HEK293T (cell line): ENCODE results near the gene KAT14.

Source experiments
- CTCF ChIA-PET: fragments of 350-600 bp; formaldehyde crosslinking; extraction: SDS; loops from one replicate; lab custom pipeline; 2021; ENCODE audit warnings: antibody characterized with exemption, inconsistent platforms; lab: Yijun Ruan, JAX
- POLR2A ChIA-PET: fragments of 350-600 bp; formaldehyde crosslinking; extraction: SDS; loops from one replicate; lab custom pipeline; 2020; ENCODE audit warnings: antibody characterized with exemption, inconsistent platforms; lab: Yijun Ruan, JAX
- DNase-seq: peaks from one replicate; pipeline ENCODE4 v3.0.0; 2012; ENCODE audit warnings: mixed read lengths; ENCODE audit errors: extremely low spot score
- ARNT ChIP-seq: fragments of 450-650 bp; IDR thresholded peaks from 2 replicates; pipeline ENCODE4 v1.6.1; 2017; ENCODE audit warnings: mild to moderate bottlenecking
- BHLHE40 ChIP-seq: fragments of 450-650 bp; IDR thresholded peaks from 2 replicates; pipeline ENCODE4 v1.6.1; 2016; ENCODE audit warnings: mild to moderate bottlenecking, moderate library complexity, borderline replicate concordance
- CTBP1 ChIP-seq: fragments of 450-650 bp; IDR thresholded peaks from 2 replicates; pipeline ENCODE4 v1.6.1; 2016; ENCODE audit warnings: borderline replicate concordance
- ELF4 ChIP-seq: fragments of 450-650 bp; IDR thresholded peaks from 2 replicates; pipeline ENCODE4 v1.6.1; 2017; ENCODE audit warnings: antibody characterized with exemption
- FOXA1 ChIP-seq: fragments of 450-650 bp; IDR thresholded peaks from 2 replicates; pipeline ENCODE4 v1.6.1; 2016; ENCODE audit warnings: mild to moderate bottlenecking
- FOXK2 ChIP-seq: fragments of 450-650 bp; IDR thresholded peaks from 2 replicates; pipeline ENCODE4 v1.6.1; 2016; ENCODE audit warnings: mild to moderate bottlenecking
- FOXM1 ChIP-seq: fragments of 450-650 bp; IDR thresholded peaks from 2 replicates; pipeline ENCODE4 v1.6.1; 2017; ENCODE audit warnings: mild to moderate bottlenecking, borderline replicate concordance
- HDGF ChIP-seq: fragments of 450-650 bp; IDR thresholded peaks from 2 replicates; pipeline ENCODE4 v1.6.1; 2017; ENCODE audit warnings: antibody characterized with exemption, borderline replicate concordance
- L3MBTL2 ChIP-seq: fragments of 450-650 bp; conservative IDR thresholded peaks from 2 replicates; pipeline ENCODE4 v1.6.1; 2016; ENCODE audit warnings: mild to moderate bottlenecking
- LEF1 ChIP-seq: fragments of 450-650 bp; IDR thresholded peaks from 2 replicates; pipeline ENCODE4 v1.6.1; 2017; ENCODE audit warnings: mild to moderate bottlenecking, borderline replicate concordance
- NFRKB ChIP-seq: fragments of 450-650 bp; IDR thresholded peaks from 2 replicates; pipeline ENCODE4 v1.6.1; 2016; ENCODE audit warnings: mild to moderate bottlenecking, moderate library complexity
- SP1 ChIP-seq: fragments of 450-650 bp; IDR thresholded peaks from 2 replicates; pipeline ENCODE4 v1.6.1; 2017
- SUZ12 ChIP-seq: fragments of 450-650 bp; IDR thresholded peaks from 2 replicates; pipeline ENCODE4 v1.6.1; 2016; ENCODE audit warnings: mild to moderate bottlenecking
- TARDBP ChIP-seq: fragments of 450-650 bp; IDR thresholded peaks from 2 replicates; pipeline ENCODE4 v1.6.1; 2016
- ZNF384 ChIP-seq: fragments of 450-650 bp; IDR thresholded peaks from 2 replicates; pipeline ENCODE4 v1.6.1; 2016
- TF ChIP-seq, protein P1 (sequence below): fragments of 450-650 bp; IDR thresholded peaks from 2 replicates; pipeline ENCODE4 v1.6.1; 2016

KAT14 gene

DNA sequence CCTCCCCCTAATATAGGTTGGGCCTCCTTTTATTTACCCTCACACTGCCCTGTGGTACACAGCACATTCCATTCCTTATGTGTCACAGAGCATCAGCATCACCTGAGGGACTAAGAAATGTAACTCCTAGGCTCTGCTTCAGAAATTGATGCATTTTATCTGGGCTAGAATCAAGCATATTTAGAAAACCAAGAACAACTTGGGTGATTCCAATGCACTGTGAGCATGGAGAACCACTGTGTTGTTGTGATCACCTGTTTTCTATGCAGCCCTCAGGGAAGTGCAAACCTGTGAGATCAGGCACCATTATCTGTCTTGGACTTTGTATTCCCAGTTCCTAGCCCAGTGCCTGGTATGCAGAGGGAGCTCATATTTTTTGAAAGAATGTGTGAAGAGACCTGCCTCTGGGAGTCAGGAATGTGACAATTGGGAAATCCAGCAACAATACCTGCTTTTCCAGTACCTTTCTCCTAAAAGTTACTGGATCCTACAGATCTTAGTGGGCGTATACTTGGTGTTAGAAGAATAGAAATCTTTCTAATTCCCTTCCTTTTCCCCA lies 7.0 kb downstream of the KAT14 start:
- TF ChIP-seq TARDBP (no peak), FOXA1 (no peak), L3MBTL2 (no peak), LEF1 (no peak), ELF4 (no peak), ZNF384 (no peak), FOXK2 (no peak), FOXM1 (no peak), HDGF (no peak), CTBP1 (no peak)
- TF ChIP-seq, protein P1, sequence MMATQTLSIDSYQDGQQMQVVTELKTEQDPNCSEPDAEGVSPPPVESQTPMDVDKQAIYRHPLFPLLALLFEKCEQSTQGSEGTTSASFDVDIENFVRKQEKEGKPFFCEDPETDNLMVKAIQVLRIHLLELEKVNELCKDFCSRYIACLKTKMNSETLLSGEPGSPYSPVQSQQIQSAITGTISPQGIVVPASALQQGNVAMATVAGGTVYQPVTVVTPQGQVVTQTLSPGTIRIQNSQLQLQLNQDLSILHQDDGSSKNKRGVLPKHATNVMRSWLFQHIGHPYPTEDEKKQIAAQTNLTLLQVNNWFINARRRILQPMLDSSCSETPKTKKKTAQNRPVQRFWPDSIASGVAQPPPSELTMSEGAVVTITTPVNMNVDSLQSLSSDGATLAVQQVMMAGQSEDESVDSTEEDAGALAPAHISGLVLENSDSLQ = no peak
- ChIA-PET CTCF (no interaction called here), POLR2A (no interaction called here)
- DNase-seq = no peak

DNA sequence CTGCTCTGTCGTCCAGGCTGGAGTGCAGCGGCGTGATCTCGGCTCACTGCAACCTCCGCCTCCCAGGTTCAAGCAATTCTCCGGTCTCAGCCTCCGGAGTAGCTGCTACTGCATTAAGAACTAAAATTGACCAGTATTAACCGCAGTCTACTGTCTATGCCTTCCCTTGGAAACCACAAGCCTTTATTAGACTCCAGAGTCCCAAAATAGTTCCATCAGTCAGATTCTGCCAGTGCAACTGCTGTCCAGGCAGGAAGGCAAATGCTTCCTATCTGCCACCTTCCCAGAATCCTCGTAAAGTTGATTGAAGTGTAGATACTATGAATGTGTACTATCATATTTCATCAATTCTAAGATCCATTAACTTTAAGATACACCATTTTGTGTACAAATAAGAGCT lies 16.7 kb downstream of the KAT14 start:
- no peak for DNase-seq
- ChIA-PET POLR2A (no interaction called here), CTCF (no interaction called here)
- TF ChIP-seq ARNT (no peak), SP1 (no peak), SUZ12 (no peak), NFRKB (no peak), TARDBP (no peak), FOXK2 (no peak), BHLHE40 (no peak), HDGF (no peak)
- TF ChIP-seq, protein P1 = no peak

- ChIA-PET CTCF (no interaction called here), POLR2A (no interaction called here)
- no peak for TF ChIP-seq TARDBP
- TF ChIP-seq FOXA1 = no peak
- TF ChIP-seq ELF4 = no peak
- DNase-seq = no peak
These were observed 18.4 kb downstream of the KAT14 start for GRCh38 chr20:18156045-18156444.

DNA sequence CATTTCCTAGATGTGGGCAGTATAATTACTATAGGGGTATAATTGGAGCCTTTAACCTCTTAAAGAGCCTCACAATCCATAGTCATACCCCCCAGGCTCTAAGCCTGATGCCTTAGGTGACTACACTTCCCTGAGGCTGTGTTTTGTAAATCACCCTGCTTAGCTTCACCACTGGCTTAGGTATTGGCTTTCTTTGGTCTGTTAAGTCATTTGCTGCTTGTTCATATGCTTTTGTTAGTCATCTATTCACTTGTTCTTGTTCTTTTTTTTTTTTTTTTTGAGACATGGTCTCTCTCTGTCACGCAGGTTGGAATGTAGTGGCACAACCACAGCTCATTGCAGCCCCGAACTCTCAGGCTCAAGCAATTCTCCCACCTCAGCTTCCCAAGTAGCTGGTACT lies 26.7 kb downstream of the KAT14 start:
- TF ChIP-seq L3MBTL2 = no peak
- TF ChIP-seq CTBP1 = no peak
- TF ChIP-seq SUZ12 = no peak
- no peak for TF ChIP-seq HDGF
- TF ChIP-seq FOXA1 = no peak
- TF ChIP-seq, protein P1 = no peak
- TF ChIP-seq TARDBP = no peak
- TF ChIP-seq ARNT = no peak
- TF ChIP-seq SP1 = no peak
- no peak for TF ChIP-seq FOXK2
- ChIA-PET POLR2A (no interaction called here), CTCF (no interaction called here)
- DNase-seq = no peak

- no peak for DNase-seq
- POLR2A ChIA-PET = no interaction called here
- CTCF ChIA-PET = no interaction called here
- TF ChIP-seq BHLHE40 = no peak
- no peak for TF ChIP-seq SP1
- TF ChIP-seq HDGF = no peak
- TF ChIP-seq L3MBTL2 = no peak
- no peak for TF ChIP-seq CTBP1
- no peak for TF ChIP-seq ARNT
- no peak for TF ChIP-seq ZNF384
These were observed 27.9 kb downstream of the KAT14 start for GRCh38 chr20:18165553-18165952.

DNA sequence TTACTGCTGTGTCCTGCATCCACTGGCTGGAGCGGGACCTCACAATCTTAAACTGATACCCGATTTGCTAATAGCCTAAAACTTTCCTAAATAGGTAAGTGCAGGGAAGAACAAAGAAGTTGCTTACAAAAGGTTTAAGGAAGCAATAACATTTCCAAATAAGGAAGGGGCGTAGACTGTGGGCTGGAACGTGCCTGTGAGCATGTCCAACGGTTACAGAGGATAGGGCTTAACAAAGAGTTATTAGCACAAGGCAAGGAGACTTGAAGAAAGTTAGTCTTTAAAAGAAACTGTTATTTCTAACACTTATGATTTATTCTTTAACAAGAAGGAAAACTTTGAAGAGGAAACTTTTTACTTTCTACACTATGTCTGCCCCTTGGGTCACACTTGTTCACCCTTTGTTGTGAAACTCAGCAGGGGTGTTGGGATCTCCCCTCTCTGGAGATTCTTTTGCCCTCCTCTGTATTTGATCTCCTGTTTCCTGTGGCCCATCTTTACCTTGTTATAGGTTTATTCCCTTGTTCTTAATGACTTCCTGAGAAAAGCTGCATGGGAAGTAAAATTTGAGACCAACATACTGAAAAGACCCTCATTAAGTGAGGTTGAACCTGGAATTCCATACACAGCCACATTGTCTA lies 28.7 kb downstream of the KAT14 start:
- TF ChIP-seq, protein P1 = no peak
- TF ChIP-seq L3MBTL2 (no peak), TARDBP (no peak), FOXM1 (no peak), LEF1 (no peak), SP1 (no peak), FOXK2 (no peak), ZNF384 (no peak), ELF4 (no peak), NFRKB (no peak), CTBP1 (no peak), FOXA1 (no peak), HDGF (no peak), BHLHE40 (no peak), SUZ12 (no peak), ARNT (no peak)
- CTCF ChIA-PET = no interaction called here
- POLR2A ChIA-PET = no interaction called here
- no peak for DNase-seq
